ENCODE measurements around the gene NXPH3. TPM values are rescaled to one million over a fixed set of nuclear protein-coding genes. Genes with fewer than 3 reads are reported as not detected.

Gene NXPH3
- polyA plus RNA-seq, 1 of the 3 experiments (the other 2 are of a cell fraction) = 0.30 TPM

- CTCF ChIA-PET = interaction anchor here (0.7 to 2.9 kb wide), 8 partner anchors 10 to 74 kb away, joined by 3 to 16 read pairs (median 5); partner anchors contain the start of gene NXPH3
- peaks cover 76 to 83% of the 10 kb centered on the region in 2 experiments for H3K36me3 ChIP-seq (replicated peaks in 1 of 2; ENCODE audit: control insufficient read depth in 1 of 2, insufficient read depth in 2 of 2, low read length in 1 of 2)
Measured at GRCh38 chr17:49603238-49603637, 27.6 kb downstream of the NXPH3 start.

More at GRCh38 chr17:49603238-49603637, 27.6 kb downstream of the NXPH3 start:
- Histone ChIP-seq H3K9ac (no peak overlapping the region), H3K4me1 (ENCODE audit: control insufficient read depth in 1 of 2, insufficient read depth in 2 of 2, low read depth in 1 of 2, low read length in 1 of 2) (no peaks in the 10 kb centered on the region), H3F3A (replicated peaks; ENCODE audit: insufficient read depth) (peaks cover 5% of the 10 kb centered on the region), H3K27me3 (ENCODE audit: insufficient read depth) (no peaks in the 10 kb centered on the region), H3K79me2 (ENCODE audit: insufficient read depth) (no peaks in the 10 kb centered on the region), H4K20me1 (ENCODE audit: insufficient read depth) (no peaks in the 10 kb centered on the region), H3K9me2 (no peaks in the 10 kb centered on the region), H2AFZ (ENCODE audit: low read depth) (no peak overlapping the region), H3K4me3 (ENCODE audit: low read depth in 2 of 2, low read length in 1 of 2) (no peak overlapping the region), H3K9me3 (no peaks in the 10 kb centered on the region), H3K27ac (ENCODE audit: low read depth in 2 of 2, low read length in 1 of 2) (no peak overlapping the region), H3K4me2 (no peak overlapping the region)
- WGBS (ENCODE audit: low lambda C conversion rate) = 78% methylated on average over 3 of the region's 3 CpGs
- POLR2A ChIA-PET = no interaction called here
- TF ChIP-seq TCF12 (IDR thresholded peaks at IDR 0.05) (no peak), MAX (IDR thresholded peaks at IDR 0.05; ENCODE audit: low read depth) (no peak), CTCF (IDR thresholded peaks at IDR 0.05) (no peak), USF1 (IDR thresholded peaks at IDR 0.05; ENCODE audit: borderline replicate concordance, low read depth) (no peak), RAD21 (IDR thresholded peaks at IDR 0.05; ENCODE audit: low read length) (no peak), SIN3A (IDR thresholded peaks at IDR 0.05; ENCODE audit: borderline replicate concordance, low read depth, low read length) (no peak), MXI1 (IDR thresholded peaks at IDR 0.05; ENCODE audit: low read depth, low read length) (no peak), RXRA (IDR thresholded peaks at IDR 0.05; ENCODE audit: borderline replicate concordance, low read depth) (no peak), NRF1 (IDR thresholded peaks at IDR 0.05; ENCODE audit: low read depth, low read length) (no peak), EP300 (IDR thresholded peaks at IDR 0.05; ENCODE audit: borderline replicate concordance in 1 of 2, low read depth in 1 of 2, low read length in 1 of 2) (no peak), POLR2AphosphoS5 (IDR thresholded peaks at IDR 0.05; ENCODE audit: low read depth, low read length) (no peak), FOXJ3 (CRISPR knock-in tag; IDR thresholded peaks at IDR 0.05) (no peak), JUND (IDR thresholded peaks at IDR 0.05) (no peak)
- TF ChIP-seq, protein P1, sequence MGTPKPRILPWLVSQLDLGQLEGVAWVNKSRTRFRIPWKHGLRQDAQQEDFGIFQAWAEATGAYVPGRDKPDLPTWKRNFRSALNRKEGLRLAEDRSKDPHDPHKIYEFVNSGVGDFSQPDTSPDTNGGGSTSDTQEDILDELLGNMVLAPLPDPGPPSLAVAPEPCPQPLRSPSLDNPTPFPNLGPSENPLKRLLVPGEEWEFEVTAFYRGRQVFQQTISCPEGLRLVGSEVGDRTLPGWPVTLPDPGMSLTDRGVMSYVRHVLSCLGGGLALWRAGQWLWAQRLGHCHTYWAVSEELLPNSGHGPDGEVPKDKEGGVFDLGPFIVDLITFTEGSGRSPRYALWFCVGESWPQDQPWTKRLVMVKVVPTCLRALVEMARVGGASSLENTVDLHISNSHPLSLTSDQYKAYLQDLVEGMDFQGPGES (IDR thresholded peaks at IDR 0.05; ENCODE audit: low read depth, low read length) = no peak
- DNase-seq = no peak

Data from SK-N-SH (cell line).